GM12878 (cell line): ENCODE measurements around the gene CCDC9B. TPM values are rescaled to one million over a fixed set of nuclear protein-coding genes. Genes with fewer than 3 reads are reported as not detected.

Experiments
- FOXK2 ChIP-seq: fragments of 450-650 bp; IDR thresholded peaks from 2 replicates; pipeline ENCODE4 v1.6.1; 2017; ENCODE audit warnings: mild to moderate bottlenecking, moderate library complexity
- GABPA ChIP-seq: IDR thresholded peaks from 2 replicates; pipeline ENCODE4 v1.6.1; 2014; ENCODE audit warnings: antibody characterized with exemption, low read depth, mild to moderate bottlenecking, inconsistent platforms
- GATAD2B ChIP-seq: fragments of 450-650 bp; conservative IDR thresholded peaks from 2 replicates; pipeline ENCODE4 v1.6.1; 2017; ENCODE audit warnings: low read depth, mild to moderate bottlenecking, moderate library complexity
- HDGF ChIP-seq: fragments of 450-650 bp; IDR thresholded peaks from 2 replicates; pipeline ENCODE4 v1.6.1; 2016; ENCODE audit warnings: antibody characterized with exemption
- IKZF1 ChIP-seq: fragments of 450-650 bp; conservative IDR thresholded peaks from 2 replicates; pipeline ENCODE4 v1.6.1; 2017; ENCODE audit warnings: antibody characterized with exemption, mild to moderate bottlenecking
- KLF5 ChIP-seq: fragments of 450-650 bp; IDR thresholded peaks from 2 replicates; pipeline ENCODE4 v1.6.1; 2014; ENCODE audit warnings: mild to moderate bottlenecking; ENCODE audit not compliant: partially characterized antibody
- NFYB ChIP-seq: IDR thresholded peaks from 2 replicates; pipeline ENCODE4 v1.6.1; 2011; ENCODE audit warnings: low read depth, mild to moderate bottlenecking, low read length, improper control_type of control experiment, moderate library complexity; ENCODE audit not compliant: insufficient read depth
- POLR2A ChIP-seq: IDR thresholded peaks from 2 replicates; pipeline ENCODE4 v1.6.1; 2011; ENCODE audit warnings: low read depth, mild to moderate bottlenecking, low read length
- RBBP5 ChIP-seq: fragments of 200-600 bp; sonication (generic); conservative IDR thresholded peaks from 2 replicates; pipeline ENCODE4 v1.6.1; 2016
- RFX5 ChIP-seq: IDR thresholded peaks from 2 replicates; pipeline ENCODE4 v1.6.1; 2011; ENCODE audit warnings: low read depth, low read length, improper control_type of control experiment
- YY1 ChIP-seq: IDR thresholded peaks from 2 replicates; pipeline ENCODE4 v1.6.1; 2011; ENCODE audit warnings: low read depth, mild to moderate bottlenecking, low read length
- ZBED1 ChIP-seq: IDR thresholded peaks from 2 replicates; pipeline ENCODE4 v1.6.1; 2016; ENCODE audit warnings: borderline replicate concordance
- ZNF622 ChIP-seq: fragments of 450-650 bp; IDR thresholded peaks from 2 replicates; pipeline ENCODE4 v1.6.1; 2017; ENCODE audit warnings: mild to moderate bottlenecking, inconsistent platforms
- polyA plus RNA-seq, 11 experiments: library from polyadenylated mRNA; depleted of rRNA in 4 of 11; unstranded in 6 of 11; stranded (reverse) in 5 of 11; fragments of >200 nt; fragmentation: Nextera tagmentation in 4 of 11; fragmentation: Illumina TruSeq in 1 of 11; extraction: Ambion mirVana in 4 of 11; extraction: Trizol in 1 of 11; gene quantifications; 1 replicate in 1 of 11; 2 replicates in 10 of 11; pipeline versions ENCODE4 v1.2.1 to v1.2.3, GENCODE V29; 2011 to 2016; ENCODE audit warnings: inconsistent platforms in 2 of 11, missing spikeins in 2 of 11, low read depth in 1 of 11
- total RNA-seq, 4 experiments: library from RNA; depleted of rRNA in 3 of 4; stranded (reverse); fragments of >200 nt in 3 of 4; fragmentation: Illumina TruSeq in 1 of 4; extraction: Trizol in 1 of 4; gene quantifications; 2 replicates each; pipeline versions ENCODE4 v1.2.1 to v1.2.3, GENCODE V29; 2013 to 2021
- TF ChIP-seq, protein P1 (sequence below): fragments of 450-650 bp; IDR thresholded peaks from 2 replicates; pipeline ENCODE4 v1.6.1; 2016; ENCODE audit warnings: mild to moderate bottlenecking, moderate library complexity, borderline replicate concordance
- TF ChIP-seq, protein P2 (sequence below): fragments of 450-650 bp; formaldehyde crosslinking; IDR thresholded peaks from 2 replicates; pipeline ENCODE4 v1.4.0; 2020; ENCODE audit warnings: mild to moderate bottlenecking, moderate library complexity
- TF ChIP-seq, protein P3 (sequence below): IDR thresholded peaks from 2 replicates; pipeline ENCODE4 v1.6.1; 2011; ENCODE audit warnings: low read depth, low read length, improper control_type of control experiment, borderline replicate concordance
- TF ChIP-seq, protein P4 (sequence below): fragments of 450-650 bp; formaldehyde crosslinking; IDR thresholded peaks from 2 replicates; pipeline ENCODE4 v1.5.0; 2022; ENCODE audit warnings: mild to moderate bottlenecking, missing genetic modification characterization

CCDC9B gene
- total and polyA plus RNA-seq, 10 of the 15 experiments (the other 5 are each of a cell fraction or from before 2014, with no cell fraction given): 0.01 to 0.08 (median 0.03) TPM; not detected in 6

DNA sequence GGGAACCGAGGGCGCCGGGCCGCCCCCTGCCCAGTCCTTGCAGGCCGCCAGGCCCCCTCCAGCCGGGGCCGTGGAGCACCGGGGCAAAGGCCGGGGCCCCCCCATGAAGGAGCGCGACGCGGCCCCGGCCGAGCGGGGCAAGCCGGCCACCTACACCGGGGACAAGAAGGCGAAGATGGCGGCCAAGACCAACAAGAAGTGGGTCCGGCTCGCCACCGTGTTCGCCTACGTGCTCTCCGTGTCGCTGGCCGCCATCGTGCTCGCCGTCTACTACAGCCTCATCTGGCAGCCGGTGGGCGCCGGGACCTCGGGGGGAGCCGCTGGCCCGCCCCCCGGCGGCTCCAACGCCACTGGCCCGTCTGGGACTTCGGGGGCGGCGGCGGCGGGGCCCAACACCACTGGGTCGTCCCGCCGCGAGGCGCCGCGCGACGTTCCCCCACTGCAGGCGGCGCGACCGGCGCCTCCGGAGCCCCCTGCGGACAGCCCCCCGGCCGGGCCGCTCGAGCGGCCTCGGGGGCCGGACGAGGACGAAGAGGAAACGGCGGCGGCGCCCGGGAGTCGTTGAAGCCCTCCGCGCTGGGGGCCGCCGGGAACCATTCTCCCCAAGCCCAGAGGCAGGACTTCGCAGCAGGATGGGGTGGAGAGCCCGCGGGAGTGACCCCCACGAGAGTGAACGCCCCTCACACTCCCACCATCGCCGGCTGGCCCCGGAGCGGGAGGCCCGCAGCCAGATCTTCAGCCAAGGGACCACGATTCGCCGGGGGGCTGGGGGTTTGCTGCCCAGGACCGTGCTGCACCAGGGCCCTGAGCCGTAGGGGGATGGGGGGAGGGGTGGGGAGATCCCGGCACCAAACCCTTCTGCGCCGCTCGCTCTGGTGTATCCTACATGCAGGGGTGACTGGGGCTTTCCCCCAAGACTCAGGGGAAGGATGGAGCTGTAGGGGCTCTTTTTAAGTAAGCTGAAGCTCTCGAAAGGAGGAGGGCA is 16.5 kb downstream of the CCDC9B start (continued):
- TF ChIP-seq, protein P1, sequence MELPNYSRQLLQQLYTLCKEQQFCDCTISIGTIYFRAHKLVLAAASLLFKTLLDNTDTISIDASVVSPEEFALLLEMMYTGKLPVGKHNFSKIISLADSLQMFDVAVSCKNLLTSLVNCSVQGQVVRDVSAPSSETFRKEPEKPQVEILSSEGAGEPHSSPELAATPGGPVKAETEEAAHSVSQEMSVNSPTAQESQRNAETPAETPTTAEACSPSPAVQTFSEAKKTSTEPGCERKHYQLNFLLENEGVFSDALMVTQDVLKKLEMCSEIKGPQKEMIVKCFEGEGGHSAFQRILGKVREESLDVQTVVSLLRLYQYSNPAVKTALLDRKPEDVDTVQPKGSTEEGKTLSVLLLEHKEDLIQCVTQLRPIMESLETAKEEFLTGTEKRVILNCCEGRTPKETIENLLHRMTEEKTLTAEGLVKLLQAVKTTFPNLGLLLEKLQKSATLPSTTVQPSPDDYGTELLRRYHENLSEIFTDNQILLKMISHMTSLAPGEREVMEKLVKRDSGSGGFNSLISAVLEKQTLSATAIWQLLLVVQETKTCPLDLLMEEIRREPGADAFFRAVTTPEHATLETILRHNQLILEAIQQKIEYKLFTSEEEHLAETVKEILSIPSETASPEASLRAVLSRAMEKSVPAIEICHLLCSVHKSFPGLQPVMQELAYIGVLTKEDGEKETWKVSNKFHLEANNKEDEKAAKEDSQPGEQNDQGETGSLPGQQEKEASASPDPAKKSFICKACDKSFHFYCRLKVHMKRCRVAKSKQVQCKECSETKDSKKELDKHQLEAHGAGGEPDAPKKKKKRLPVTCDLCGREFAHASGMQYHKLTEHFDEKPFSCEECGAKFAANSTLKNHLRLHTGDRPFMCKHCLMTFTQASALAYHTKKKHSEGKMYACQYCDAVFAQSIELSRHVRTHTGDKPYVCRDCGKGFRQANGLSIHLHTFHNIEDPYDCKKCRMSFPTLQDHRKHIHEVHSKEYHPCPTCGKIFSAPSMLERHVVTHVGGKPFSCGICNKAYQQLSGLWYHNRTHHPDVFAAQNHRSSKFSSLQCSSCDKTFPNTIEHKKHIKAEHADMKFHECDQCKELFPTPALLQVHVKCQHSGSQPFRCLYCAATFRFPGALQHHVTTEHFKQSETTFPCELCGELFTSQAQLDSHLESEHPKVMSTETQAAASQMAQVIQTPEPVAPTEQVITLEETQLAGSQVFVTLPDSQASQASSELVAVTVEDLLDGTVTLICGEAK: no peak
- TF ChIP-seq IKZF1: peak; percentile 53
- TF ChIP-seq NFYB: no peak
- no peak for TF ChIP-seq KLF5
- TF ChIP-seq, protein P2, sequence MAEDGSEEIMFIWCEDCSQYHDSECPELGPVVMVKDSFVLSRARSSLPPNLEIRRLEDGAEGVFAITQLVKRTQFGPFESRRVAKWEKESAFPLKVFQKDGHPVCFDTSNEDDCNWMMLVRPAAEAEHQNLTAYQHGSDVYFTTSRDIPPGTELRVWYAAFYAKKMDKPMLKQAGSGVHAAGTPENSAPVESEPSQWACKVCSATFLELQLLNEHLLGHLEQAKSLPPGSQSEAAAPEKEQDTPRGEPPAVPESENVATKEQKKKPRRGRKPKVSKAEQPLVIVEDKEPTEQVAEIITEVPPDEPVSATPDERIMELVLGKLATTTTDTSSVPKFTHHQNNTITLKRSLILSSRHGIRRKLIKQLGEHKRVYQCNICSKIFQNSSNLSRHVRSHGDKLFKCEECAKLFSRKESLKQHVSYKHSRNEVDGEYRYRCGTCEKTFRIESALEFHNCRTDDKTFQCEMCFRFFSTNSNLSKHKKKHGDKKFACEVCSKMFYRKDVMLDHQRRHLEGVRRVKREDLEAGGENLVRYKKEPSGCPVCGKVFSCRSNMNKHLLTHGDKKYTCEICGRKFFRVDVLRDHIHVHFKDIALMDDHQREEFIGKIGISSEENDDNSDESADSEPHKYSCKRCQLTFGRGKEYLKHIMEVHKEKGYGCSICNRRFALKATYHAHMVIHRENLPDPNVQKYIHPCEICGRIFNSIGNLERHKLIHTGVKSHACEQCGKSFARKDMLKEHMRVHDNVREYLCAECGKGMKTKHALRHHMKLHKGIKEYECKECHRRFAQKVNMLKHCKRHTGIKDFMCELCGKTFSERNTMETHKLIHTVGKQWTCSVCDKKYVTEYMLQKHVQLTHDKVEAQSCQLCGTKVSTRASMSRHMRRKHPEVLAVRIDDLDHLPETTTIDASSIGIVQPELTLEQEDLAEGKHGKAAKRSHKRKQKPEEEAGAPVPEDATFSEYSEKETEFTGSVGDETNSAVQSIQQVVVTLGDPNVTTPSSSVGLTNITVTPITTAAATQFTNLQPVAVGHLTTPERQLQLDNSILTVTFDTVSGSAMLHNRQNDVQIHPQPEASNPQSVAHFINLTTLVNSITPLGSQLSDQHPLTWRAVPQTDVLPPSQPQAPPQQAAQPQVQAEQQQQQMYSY (CRISPR knock-in tag): no peak
- TF ChIP-seq, protein P3, sequence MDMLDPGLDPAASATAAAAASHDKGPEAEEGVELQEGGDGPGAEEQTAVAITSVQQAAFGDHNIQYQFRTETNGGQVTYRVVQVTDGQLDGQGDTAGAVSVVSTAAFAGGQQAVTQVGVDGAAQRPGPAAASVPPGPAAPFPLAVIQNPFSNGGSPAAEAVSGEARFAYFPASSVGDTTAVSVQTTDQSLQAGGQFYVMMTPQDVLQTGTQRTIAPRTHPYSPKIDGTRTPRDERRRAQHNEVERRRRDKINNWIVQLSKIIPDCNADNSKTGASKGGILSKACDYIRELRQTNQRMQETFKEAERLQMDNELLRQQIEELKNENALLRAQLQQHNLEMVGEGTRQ: no peak
- TF ChIP-seq HDGF: no peak
- TF ChIP-seq RFX5: no peak
- TF ChIP-seq GABPA: no peak
- TF ChIP-seq RBBP5: no peak
- no peak; the same call in 1 of the 2 replicates for TF ChIP-seq POLR2A
- TF ChIP-seq ZBED1: no peak
- TF ChIP-seq, protein P4, sequence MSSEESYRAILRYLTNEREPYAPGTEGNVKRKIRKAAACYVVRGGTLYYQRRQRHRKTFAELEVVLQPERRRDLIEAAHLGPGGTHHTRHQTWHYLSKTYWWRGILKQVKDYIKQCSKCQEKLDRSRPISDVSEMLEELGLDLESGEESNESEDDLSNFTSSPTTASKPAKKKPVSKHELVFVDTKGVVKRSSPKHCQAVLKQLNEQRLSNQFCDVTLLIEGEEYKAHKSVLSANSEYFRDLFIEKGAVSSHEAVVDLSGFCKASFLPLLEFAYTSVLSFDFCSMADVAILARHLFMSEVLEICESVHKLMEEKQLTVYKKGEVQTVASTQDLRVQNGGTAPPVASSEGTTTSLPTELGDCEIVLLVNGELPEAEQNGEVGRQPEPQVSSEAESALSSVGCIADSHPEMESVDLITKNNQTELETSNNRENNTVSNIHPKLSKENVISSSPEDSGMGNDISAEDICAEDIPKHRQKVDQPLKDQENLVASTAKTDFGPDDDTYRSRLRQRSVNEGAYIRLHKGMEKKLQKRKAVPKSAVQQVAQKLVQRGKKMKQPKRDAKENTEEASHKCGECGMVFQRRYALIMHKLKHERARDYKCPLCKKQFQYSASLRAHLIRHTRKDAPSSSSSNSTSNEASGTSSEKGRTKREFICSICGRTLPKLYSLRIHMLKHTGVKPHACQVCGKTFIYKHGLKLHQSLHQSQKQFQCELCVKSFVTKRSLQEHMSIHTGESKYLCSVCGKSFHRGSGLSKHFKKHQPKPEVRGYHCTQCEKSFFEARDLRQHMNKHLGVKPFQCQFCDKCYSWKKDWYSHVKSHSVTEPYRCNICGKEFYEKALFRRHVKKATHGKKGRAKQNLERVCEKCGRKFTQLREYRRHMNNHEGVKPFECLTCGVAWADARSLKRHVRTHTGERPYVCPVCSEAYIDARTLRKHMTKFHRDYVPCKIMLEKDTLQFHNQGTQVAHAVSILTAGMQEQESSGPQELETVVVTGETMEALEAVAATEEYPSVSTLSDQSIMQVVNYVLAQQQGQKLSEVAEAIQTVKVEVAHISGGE: no peak
- TF ChIP-seq GATAD2B: 0 out of 2 replicates have a peak, but pooled peaks have one; percentile 71
- TF ChIP-seq FOXK2: no peak
- no peak for TF ChIP-seq ZNF622
- TF ChIP-seq YY1: peak; percentile 83
